GM12878 (cell line): ENCODE results near the gene ANKMY1.

Experiments
- E4F1 ChIP-seq: fragments of 450-650 bp; IDR thresholded peaks from 2 replicates; pipeline ENCODE4 v1.6.1; 2018; ENCODE audit warnings: borderline replicate concordance, mild to moderate bottlenecking; ENCODE audit not compliant: partially characterized antibody
- EGR1 ChIP-seq, 2 experiments: IDR thresholded peaks; 1 replicate in 1 of 2; 2 replicates in 1 of 2; pipeline ENCODE4 v1.6.1; 2011 to 2012; ENCODE audit warnings: low read depth in 2 of 2, low read length in 2 of 2, borderline replicate concordance in 1 of 2, mild to moderate bottlenecking in 1 of 2, moderate library complexity in 1 of 2
- NFYB ChIP-seq: IDR thresholded peaks from 2 replicates; pipeline ENCODE4 v1.6.1; 2011; ENCODE audit warnings: low read depth, mild to moderate bottlenecking, low read length, improper control_type of control experiment, moderate library complexity; ENCODE audit not compliant: insufficient read depth
- POLR2A ChIP-seq: IDR thresholded peaks from 2 replicates; pipeline ENCODE4 v1.6.1; 2011; ENCODE audit warnings: low read depth, mild to moderate bottlenecking, low read length
- RFX5 ChIP-seq: IDR thresholded peaks from 2 replicates; pipeline ENCODE4 v1.6.1; 2011; ENCODE audit warnings: low read depth, low read length, improper control_type of control experiment
- SMAD5 ChIP-seq: IDR thresholded peaks from 2 replicates; pipeline ENCODE4 v1.6.1; 2016; ENCODE audit warnings: antibody characterized with exemption, low read depth
- SMARCA5 ChIP-seq: fragments of 450-650 bp; IDR thresholded peaks from 2 replicates; pipeline ENCODE4 v1.6.1; 2017; ENCODE audit warnings: mild to moderate bottlenecking
- ZNF274 ChIP-seq: IDR thresholded peaks from one replicate; pipeline ENCODE4 v1.8.0; 2011; ENCODE audit not compliant: insufficient read length, insufficient read depth
- TF ChIP-seq, protein P1 (sequence below): fragments of 450-650 bp; IDR thresholded peaks from 2 replicates; pipeline ENCODE4 v1.6.1; 2017; ENCODE audit warnings: mild to moderate bottlenecking

- no peak for TF ChIP-seq E4F1
- no peak; the same call in 1 of the 2 replicates for TF ChIP-seq SMAD5
- TF ChIP-seq NFYB: no peak
- peak in 1 of 2 experiments; percentile 84; a peak in 2 of 3 replicates for TF ChIP-seq EGR1 (IDR thresholded peaks at IDR 0.05; ENCODE audit: borderline replicate concordance in 1 of 2, low read depth in 2 of 2, low read length in 2 of 2)
- TF ChIP-seq SMARCA5: peak; percentile 23; the same call in 1 of the 2 replicates
- no peak for TF ChIP-seq RFX5
- TF ChIP-seq, protein P1, sequence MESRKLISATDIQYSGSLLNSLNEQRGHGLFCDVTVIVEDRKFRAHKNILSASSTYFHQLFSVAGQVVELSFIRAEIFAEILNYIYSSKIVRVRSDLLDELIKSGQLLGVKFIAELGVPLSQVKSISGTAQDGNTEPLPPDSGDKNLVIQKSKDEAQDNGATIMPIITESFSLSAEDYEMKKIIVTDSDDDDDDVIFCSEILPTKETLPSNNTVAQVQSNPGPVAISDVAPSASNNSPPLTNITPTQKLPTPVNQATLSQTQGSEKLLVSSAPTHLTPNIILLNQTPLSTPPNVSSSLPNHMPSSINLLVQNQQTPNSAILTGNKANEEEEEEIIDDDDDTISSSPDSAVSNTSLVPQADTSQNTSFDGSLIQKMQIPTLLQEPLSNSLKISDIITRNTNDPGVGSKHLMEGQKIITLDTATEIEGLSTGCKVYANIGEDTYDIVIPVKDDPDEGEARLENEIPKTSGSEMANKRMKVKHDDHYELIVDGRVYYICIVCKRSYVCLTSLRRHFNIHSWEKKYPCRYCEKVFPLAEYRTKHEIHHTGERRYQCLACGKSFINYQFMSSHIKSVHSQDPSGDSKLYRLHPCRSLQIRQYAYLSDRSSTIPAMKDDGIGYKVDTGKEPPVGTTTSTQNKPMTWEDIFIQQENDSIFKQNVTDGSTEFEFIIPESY: no peak
- TF ChIP-seq POLR2A: no peak
- TF ChIP-seq ZNF274: no peak
Observed at GRCh38 chr2:240566203-240567136, 8.7 kb upstream of the ANKMY1 start.
